Measurements from ENCODE around the gene RNASET2. TPM values are rescaled to one million over a fixed set of nuclear protein-coding genes. Genes with fewer than 3 reads are reported as not detected.
"Not testable (repeated sequence)": the region's sequence is repeated elsewhere in the genome, so short reads cannot be mapped to it uniquely, and the experiment has no call there.

Gene RNASET2
- polyA plus RNA-seq, 1 experiment = 28.0 TPM

GRCh38 chr6:166952121-166952520 is 4.2 kb downstream of the RNASET2 start:
- TF ChIP-seq CTCF (IDR thresholded peaks at IDR 0.05; ENCODE audit: low read depth, low read length) = no peak
- POLR2A ChIA-PET = no interaction called here
- CTCF ChIA-PET = interaction anchor here (0.7 to 1.7 kb wide), 5 partner anchors 8 to 495 kb away, joined by 3 to 8 read pairs (median 3); partner anchors contain the start of gene CEP43
- Histone ChIP-seq H3K9me3 (ENCODE audit: control insufficient read depth, insufficient read depth, low read length) (peaks cover 4% of the 10 kb centered on the region; the same call in 1 of the 2 replicates), H3K4me3 (ENCODE audit: low read depth, low read length) (no peak overlapping the region), H3K27me3 (ENCODE audit: control insufficient read depth, insufficient read depth, low read length) (no peaks in the 10 kb centered on the region), H3K27ac (ENCODE audit: low read depth, low read length) (no peak overlapping the region)
- no peak for DNase-seq (ENCODE audit: low read depth, low spot score)

GRCh38 chr6:166951670-166952060 is 4.7 kb downstream of the RNASET2 start:
- Histone ChIP-seq H3K4me3 (ENCODE audit: low read depth, low read length) (no peak overlapping the region), H3K27ac (ENCODE audit: low read depth, low read length) (no peak overlapping the region)
- POLR2A ChIA-PET = no interaction called here

GRCh38 chr6:166950892-166951669 is 5.3 kb downstream of the RNASET2 start:
- POLR2A ChIA-PET; H3K4me3 ChIP-seq (ENCODE audit: low read depth, low read length); H3K9me3 ChIP-seq (ENCODE audit: control insufficient read depth, insufficient read depth, low read length); H3K27me3 ChIP-seq (ENCODE audit: control insufficient read depth, insufficient read depth, low read length); DNase-seq (ENCODE audit: low read depth, low spot score); H3K27ac ChIP-seq (ENCODE audit: low read depth, low read length): not testable (repeated sequence)
- peak; percentile 44 for TF ChIP-seq CTCF (IDR thresholded peaks at IDR 0.05; ENCODE audit: low read depth, low read length)
- CTCF ChIA-PET = interaction anchor here (0.7 to 1.7 kb wide), 7 partner anchors 9 to 494 kb away, joined by 3 to 8 read pairs (median 3); partner anchors contain the start of gene CEP43

More at GRCh38 chr6:166951670-166952060, 4.7 kb downstream of the RNASET2 start:
- CTCF ChIA-PET = interaction anchor here (0.7 to 1.7 kb wide), 7 partner anchors 8 to 495 kb away, joined by 3 to 8 read pairs (median 3); partner anchors contain the start of gene CEP43
- no peak for DNase-seq (ENCODE audit: low read depth, low spot score)
- H3K27me3 ChIP-seq (ENCODE audit: control insufficient read depth, insufficient read depth, low read length) = no peaks in the 10 kb centered on the region
- no peak; the same call in 1 of the 2 replicates for TF ChIP-seq CTCF (IDR thresholded peaks at IDR 0.05; ENCODE audit: low read depth, low read length)
- peaks cover 4% of the 10 kb centered on the region; the same call in 1 of the 2 replicates for H3K9me3 ChIP-seq (ENCODE audit: control insufficient read depth, insufficient read depth, low read length)

GRCh38 chr6:166950443-166950821 is 5.9 kb downstream of the RNASET2 start:
- H3K27me3 ChIP-seq (ENCODE audit: control insufficient read depth, insufficient read depth, low read length) = no peaks in the 10 kb centered on the region
- ChIA-PET CTCF (interaction anchor here (1.3 to 1.7 kb wide), 2 partner anchors 39 to 49 kb away, joined by 5 to 6 read pairs; partner anchors contain the start of gene CEP43), POLR2A (no interaction called here)
- no peak for DNase-seq (ENCODE audit: low read depth, low spot score)
- no peak overlapping the region for H3K27ac ChIP-seq (ENCODE audit: low read depth, low read length)
- peaks cover 4% of the 10 kb centered on the region; the same call in 1 of the 2 replicates for H3K9me3 ChIP-seq (ENCODE audit: control insufficient read depth, insufficient read depth, low read length)
- no peak for TF ChIP-seq CTCF (IDR thresholded peaks at IDR 0.05; ENCODE audit: low read depth, low read length)
- no peak overlapping the region for H3K4me3 ChIP-seq (ENCODE audit: low read depth, low read length)
